ENCODE measurements around the gene RAB26.
A peak's percentile ranks its signal among the peaks of the same experiment; 100 is the strongest.
"Not testable (repeated sequence)": the region's sequence is repeated elsewhere in the genome, so short reads cannot be mapped to it uniquely, and the experiment has no call there.

Gene RAB26

GRCh38 chr16:2147981-2148671 is at the start of gene RAB26:
Gene RAB26 (plus strand): TSS chr16:2148625. CDS start chr16:2148784, 159 bp downstream.
- peak; percentile 31 for DNase-seq

- DNase-seq = not testable (repeated sequence)
Measured at GRCh38 chr16:2101581-2101980, 46.8 kb upstream of the RAB26 start.

DNA sequence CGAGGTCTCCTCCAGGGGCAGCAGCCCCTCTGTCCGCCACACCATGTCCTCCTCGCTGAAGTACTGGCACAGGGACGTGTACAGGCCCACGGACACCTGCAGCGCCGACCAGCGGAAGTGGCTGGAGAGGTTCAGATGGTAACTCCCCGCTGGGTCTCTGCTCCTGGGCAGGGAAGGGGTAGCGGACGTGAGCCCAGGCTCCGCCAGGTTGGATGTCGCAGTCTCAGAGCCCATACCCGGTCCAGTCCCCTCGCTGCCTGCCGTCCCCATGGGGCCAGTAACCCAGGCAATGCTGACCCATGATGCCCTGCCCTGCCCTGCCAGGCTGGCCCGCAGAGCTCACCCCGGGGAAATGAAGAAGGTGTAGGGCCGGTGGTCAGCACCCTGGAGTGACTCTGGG is 46.0 kb upstream of the RAB26 start:
- DNase-seq = no peak

DNA sequence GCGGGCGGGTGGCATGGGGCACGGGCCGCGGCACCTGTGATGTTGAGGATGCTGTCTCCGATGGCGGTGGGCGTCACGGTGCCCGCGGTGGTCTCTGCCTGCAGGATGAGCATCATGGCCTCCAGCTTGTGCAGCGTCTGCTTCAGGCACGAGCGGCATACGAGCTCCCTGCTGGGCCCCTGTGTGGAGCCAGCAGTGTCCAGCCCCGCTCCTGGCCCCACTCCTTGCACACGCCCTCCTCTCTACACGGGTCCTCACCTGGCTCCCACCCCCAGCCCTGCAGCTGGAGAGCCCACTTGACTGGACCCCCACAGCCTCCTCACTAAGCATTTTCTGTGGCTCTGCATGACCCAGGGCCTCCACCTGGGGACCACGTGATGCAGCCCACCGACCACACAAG is 44.0 kb upstream of the RAB26 start:
- not testable (repeated sequence) for DNase-seq

- not testable (repeated sequence) for DNase-seq
Measured at GRCh38 chr16:2105291-2105690, 43.1 kb upstream of the RAB26 start.

DNA sequence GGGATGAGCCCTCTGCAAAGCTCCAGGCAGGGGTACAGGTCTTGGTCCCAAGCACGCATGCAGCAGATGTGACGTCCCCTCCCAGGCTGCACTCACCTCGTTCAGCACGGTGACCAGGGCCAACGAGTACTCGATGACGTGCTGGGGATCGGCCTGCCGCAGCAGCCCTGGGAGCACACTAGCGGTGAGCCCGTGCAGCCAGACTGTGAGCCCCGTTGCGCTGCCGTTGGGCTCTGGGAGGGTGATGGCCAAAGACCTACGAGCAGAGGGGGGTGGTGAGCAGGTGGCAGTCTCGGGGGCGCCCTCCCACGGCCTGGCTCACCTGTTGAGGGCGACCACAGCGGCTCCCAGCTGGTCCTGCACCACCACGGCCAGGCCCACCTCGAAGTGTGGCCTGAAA is 42.7 kb upstream of the RAB26 start:
- DNase-seq = not testable (repeated sequence)

- DNase-seq = not testable (repeated sequence)
Measured at GRCh38 chr16:2106211-2106610, 42.2 kb upstream of the RAB26 start.

DNA sequence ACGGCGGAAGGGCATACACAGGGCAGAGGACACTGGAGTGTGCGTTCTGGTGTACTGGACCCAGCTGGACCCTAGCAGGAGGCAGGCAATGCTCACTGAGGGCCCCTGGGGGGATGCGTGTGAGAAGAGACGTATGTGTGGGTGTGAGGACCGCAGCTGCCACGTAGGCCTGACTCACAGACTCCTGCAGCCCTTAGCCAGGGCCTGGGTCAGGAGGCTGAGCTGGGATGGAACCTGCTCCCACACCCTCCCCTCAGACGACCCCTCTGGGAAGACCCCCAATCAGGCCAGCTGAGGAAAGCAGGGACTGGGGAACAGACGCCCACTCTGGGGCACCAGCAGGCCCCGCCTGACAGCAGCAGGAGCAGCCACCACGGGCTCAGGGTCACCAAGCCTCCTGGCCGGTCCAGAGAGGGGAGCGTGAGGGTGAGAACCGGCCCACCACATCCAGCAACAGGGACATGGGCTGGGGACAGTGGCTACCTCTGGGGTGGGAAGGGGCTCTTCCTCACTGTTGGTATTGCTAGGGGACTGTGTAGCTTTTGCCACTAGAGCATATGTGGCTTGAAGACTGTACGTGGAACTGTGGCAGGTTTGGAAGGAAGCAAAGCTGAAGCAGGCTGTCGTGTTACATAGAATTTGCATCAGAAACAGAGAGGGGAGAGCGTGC is 41.2 kb upstream of the RAB26 start:
- not testable (repeated sequence) for DNase-seq

GRCh38 chr16:2107791-2108125 is 40.7 kb upstream of the RAB26 start:
- DNase-seq = not testable (repeated sequence)

GRCh38 chr16:2108446-2109270 is 39.8 kb upstream of the RAB26 start:
- not testable (repeated sequence) for DNase-seq

- not testable (repeated sequence) for DNase-seq
Measured at GRCh38 chr16:2109271-2109580, 39.2 kb upstream of the RAB26 start.

DNA sequence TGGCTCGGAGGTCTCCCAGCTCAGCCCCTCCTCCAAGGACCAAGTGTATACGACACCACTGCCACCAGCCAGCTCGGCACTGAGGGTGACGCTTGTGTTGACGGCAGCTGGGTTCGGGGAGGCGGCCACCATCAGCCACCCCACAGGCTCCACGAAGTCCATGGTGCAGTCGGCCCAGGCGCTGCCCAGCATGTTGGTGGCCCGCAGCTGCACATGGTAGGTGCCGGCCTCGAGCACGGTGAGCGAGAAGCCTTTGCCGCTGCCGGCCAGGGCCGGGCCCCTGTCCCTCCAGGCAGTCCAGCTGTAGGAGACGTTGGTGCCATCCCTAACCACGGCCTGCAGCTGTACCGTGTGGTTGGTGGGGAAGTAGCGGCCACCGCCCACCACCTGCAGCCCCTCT is 38.6 kb upstream of the RAB26 start:
- not testable (repeated sequence) for DNase-seq

DNA sequence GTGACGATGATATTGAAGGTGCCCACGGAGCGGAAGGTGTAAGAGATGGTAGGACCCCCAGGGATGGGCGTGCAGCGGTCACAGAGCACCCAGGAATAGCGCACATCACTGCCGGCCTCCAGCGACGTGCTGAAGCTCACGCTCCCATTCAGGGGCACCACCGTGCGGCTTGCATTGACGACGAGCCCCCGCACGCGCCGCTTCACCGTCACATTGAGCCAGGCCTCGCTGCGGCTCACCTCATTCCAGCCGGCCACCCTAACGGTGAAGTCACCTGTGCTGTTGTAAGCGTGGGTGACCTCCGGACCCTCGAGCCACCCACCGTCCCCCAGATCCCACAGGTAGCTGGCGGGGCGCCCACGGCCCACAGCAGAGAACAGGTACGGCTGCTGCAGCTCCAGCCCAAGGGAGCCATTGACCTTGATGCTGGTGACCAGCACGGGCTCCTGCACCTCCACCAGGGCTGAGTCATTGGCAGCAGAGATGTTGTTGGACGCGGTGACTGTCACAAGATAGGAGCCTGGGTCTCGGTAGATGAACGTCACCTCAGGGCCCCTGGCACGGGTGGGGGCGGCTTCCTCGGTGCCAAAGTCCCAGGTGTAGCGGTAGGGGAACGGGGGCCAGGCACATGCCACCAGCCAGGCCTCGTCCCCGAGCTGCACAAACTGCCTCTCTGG is 38.0 kb upstream of the RAB26 start:
- DNase-seq = not testable (repeated sequence)

GRCh38 chr16:2111009-2111353 is 37.4 kb upstream of the RAB26 start:
- DNase-seq = not testable (repeated sequence)

DNA sequence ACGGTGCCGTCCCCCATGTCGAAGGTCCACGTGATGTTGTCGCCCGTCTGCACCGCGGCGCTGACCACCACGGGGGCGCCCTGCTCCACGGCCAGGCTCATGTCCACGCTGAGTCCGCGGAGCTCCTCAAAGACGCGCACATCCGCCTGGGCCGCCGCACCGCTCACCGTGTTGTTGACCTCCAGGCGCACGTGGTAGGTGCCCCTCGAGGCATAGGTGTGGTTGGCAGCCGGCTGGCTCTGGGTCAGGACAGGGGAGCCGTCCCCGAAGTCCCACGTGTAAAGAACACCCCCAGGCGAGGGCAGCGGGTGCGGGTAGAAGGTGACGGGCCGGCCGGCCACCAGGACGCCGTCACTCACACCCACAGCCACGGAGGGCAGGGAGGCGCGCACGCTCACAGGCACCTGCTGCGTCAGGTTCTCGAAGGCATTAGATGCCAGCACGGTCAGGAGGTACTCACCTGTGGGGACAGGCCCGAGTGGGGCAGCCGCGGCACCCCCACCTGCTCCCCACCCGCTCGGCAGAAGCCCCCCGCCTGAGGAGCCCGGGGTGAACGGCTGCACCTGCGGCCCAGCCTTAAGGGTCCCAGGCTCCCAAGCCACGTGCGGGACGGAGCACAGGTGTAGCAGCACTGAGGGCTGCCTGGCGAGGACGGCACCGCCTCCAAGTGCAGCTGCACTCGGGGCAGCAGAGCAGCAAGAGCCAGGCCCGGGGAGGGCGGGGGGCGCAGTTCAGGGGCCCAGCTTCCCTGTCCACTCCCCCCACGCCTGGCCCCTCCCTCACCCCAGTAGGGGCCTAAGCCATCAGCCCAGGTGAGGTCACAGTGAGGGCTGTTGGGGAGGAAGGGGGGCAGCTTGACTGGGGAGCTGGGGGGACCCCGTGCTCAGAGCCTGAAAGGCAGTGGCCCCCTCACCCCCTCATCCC is 36.8 kb upstream of the RAB26 start:
- not testable (repeated sequence) for DNase-seq

GRCh38 chr16:2112539-2113106 is 35.8 kb upstream of the RAB26 start:
- DNase-seq = not testable (repeated sequence)

DNA sequence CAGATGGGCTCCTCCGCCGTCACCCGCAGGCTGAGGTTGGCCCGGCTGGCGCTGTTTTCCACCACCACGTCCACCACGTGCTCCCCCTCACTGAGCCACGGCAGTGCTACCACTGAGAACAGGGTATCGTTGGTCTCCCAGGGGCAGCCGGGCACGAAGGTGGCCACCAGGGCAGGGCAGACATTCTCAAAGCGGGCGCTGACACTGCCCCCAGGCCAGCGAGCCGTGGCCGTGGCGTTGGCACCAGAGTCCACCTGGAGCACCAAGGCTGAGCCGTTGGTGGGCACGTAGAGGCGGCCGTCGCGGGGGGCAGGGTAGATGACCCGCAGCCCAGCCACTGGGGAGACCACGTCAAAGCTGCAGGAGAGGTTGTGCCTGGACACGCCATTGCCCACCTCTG is 34.2 kb upstream of the RAB26 start:
- not testable (repeated sequence) for DNase-seq

GRCh38 chr16:2114885-2115590 is 33.4 kb upstream of the RAB26 start:
- not testable (repeated sequence) for DNase-seq

- DNase-seq = no peak
Measured at GRCh38 chr16:2115591-2115973, 32.8 kb upstream of the RAB26 start.

DNA sequence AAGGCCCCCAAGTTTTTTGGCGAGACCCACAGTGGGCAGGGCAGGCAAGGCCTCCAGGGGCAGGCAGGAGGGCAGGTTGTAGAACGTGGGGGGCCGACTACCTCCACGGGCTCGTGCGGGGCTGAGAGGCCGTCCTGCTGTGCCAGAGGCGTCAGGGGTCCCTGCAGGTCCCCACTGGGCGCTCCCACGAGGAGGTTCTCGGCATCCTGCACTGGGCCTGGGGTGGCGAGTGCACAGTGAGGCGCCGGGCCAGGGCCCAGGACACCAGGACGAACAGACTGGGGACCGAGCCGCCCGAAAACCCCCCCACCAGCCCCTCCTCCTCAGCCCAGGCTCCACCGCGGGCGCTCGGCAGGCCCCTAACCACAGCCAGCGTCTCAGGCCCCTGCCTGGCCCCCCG is 32.0 kb upstream of the RAB26 start:
- DNase-seq = not testable (repeated sequence)

DNA sequence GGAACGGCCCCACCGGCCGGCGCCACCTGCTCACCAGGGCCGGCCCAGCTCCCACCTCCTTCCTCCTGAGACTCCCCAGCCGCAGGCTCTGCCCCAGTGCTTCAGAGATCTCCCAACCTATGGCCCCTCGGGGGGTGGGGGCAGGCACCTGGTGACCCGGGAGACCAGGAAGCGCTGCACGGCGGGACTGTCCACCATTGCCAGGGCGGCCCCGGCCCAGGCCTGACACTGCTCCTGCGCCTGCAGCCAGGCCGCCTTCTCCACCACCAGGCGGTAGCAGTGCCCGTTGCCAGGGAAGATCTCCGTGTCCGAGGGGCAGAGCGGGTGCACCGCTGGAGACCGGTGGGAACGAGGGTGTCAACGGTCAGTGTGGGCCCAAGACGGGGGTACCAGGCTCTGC is 31.1 kb upstream of the RAB26 start:
- not testable (repeated sequence) for DNase-seq

Data from kidney glomerular epithelial cell (primary cell).